Vagina (tissue), 2 donors: ENCODE measurements around the gene CRBN.
A peak's percentile ranks its signal among the peaks of the same experiment; 100 is the strongest.

Source experiments
- CTCF ChIP-seq, 3 experiments: fragments of 450-650 bp in 2 of 3; fragments of 200-600 bp in 1 of 3; sonication (generic) in 1 of 3; IDR thresholded peaks; one replicate each; pipeline ENCODE4 v1.5.1; 2017 to 2019; ENCODE audit warnings: antibody characterized with exemption in 3 of 3, mild to moderate bottlenecking in 2 of 3, moderate library complexity in 2 of 3
- POLR2A ChIP-seq, 2 donors: fragments of 450-650 bp; IDR thresholded peaks; one replicate each; pipeline ENCODE4 v1.6.1; 2017; ENCODE audit warnings: antibody characterized with exemption in 2 of 2, mild to moderate bottlenecking in 2 of 2, moderate library complexity in 2 of 2
- POLR2AphosphoS5 ChIP-seq, 2 donors: sonication (generic); formaldehyde crosslinking; IDR thresholded peaks; one replicate each; pipeline ENCODE4 v1.9.0; 2017; ENCODE audit warnings: antibody characterized with exemption in 2 of 2, mild to moderate bottlenecking in 2 of 2, low read depth in 1 of 2; ENCODE audit not compliant: insufficient read depth in 1 of 2

GRCh38 chr3:3170998-3171397, 8.5 kb downstream of the CRBN start:
- peak in 1 of 3 experiments; percentile 16 for TF ChIP-seq CTCF (IDR thresholded peaks at IDR 0.05)
- no peak for TF ChIP-seq POLR2A (IDR thresholded peaks at IDR 0.05)
- no peak for TF ChIP-seq POLR2AphosphoS5 (IDR thresholded peaks at IDR 0.05; ENCODE audit: insufficient read depth in 1 of 2, low read depth in 1 of 2)
